NCI-H2227 (cell line): ENCODE data around the gene SRRD.
A peak's percentile ranks its signal among the peaks of the same experiment; 100 is the strongest.
"Not testable (repeated sequence)": the region's sequence is repeated elsewhere in the genome, so short reads cannot be mapped to it uniquely, and the experiment has no call there.

Experiments
- DNase-seq: peaks from one replicate; lab custom pipeline; 2025; ENCODE audit not compliant: unreplicated experiment; lab: John Stamatoyannopoulos, UW

The SRRD gene

DNA sequence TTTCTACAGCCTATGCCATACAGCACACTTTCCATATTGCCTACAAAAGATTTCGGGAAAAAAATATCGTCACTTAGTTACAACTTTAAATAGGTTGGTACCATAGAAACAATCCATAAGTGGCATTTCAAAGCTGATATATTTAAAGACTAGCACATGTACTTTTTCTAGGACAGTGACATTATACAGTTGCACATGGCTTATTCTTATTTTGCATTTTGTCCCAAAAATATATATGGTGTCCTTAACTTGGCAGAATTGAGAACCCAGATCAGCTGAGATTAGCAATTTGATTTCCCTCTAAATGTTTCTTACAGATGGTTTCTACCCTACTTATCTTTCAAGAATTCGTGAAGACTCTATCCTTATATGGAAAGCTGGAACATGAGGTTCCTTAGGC, 32.3 kb downstream of the SRRD start:
- DNase-seq, result no peak

DNA sequence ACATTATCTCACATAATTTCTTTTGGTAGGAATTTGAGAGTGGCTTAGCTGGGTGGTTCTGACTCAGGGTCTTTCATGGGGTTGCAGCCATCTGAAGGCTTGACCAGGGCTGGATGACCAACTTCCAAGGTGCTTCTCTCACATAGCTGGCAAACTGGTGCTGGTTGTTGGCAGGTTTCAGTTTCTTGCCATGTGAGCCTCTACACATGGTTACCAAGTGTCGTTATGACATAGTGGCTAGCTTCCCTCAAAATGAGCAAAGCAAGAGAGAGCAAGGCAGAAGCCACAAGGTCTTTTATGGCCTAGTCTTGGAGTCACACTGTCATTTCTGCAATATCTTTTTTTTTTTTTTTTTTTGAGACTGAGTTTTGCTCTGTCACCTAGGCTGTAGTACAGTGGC, 32.8 kb downstream of the SRRD start:
- DNase-seq, result no peak

DNA sequence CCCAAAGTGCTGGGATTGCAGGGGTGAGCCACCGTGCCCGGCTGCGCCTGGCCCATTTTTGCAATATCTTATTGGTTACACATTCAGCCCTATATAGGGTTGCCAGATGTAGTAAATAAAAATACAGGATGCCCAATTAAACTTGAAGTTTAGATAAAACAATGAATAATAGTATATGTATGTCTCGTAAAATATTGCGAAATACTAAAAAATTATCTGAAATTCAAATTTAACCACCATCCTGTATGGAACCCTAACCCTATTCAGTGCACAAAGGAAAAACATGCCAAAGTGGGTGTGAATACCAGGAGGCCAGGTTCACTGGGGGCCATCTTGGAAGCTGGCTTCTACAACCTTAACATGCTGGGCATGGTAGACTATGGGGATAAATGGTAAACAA, 33.8 kb downstream of the SRRD start:
- no peak for DNase-seq

DNA sequence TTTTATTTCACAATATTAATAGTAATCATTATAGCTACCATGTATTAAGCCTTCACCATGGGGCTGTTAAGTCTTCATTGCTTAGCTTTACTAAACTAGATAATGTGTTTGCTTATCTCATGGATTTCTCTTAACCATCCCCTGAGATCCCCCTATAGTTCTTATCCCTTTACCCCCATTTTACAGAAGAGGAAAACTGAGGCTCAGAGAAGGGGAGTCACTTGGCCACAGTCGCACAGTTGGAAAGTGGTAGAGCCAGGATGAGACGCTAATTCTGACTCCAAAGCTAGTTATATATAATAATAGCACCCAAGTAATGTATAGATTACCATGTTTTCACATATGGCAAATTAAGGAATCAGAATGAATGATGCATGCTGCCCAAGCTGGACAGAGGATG, 38.3 kb downstream of the SRRD start:
- no peak for DNase-seq

DNA sequence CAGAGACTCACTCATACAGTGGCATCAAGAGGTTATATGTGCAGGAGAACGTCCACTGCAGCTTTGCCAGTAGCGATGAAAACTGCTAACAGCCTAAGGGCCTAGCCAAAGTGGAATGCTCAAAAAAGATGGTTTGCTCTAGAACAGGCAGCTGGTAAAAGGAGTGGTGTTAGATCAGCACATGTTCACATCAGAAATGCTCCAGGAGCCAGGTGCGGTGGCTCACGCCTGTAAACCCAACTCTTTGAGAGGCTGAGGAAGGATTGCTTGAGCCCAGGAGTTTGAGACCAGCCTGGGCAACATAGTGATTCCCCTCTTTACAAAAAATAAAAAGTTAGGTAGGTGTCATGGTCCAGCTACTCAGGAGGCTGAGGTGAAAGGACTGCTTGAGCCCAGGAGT, 38.9 kb downstream of the SRRD start:
- DNase-seq, result no peak

DNA sequence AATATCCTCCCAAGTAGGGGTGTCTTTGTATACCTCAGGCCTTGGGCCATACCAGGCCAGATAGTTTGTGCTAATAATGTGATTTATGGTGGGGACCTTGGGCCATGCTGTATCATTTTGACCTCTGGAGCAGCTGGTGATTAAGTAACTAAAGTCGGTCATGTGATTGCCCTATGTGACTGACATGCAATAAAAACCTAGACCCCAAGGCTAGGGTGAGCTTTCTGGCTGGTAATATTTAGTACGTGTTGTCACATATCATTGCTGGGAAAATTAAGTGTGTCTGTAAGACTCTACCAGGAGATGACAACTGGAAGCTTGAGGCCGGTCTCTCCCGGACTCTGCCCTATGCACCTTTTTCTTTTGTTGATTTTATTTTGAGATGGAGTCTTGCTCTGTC, 41.2 kb downstream of the SRRD start:
- no peak for DNase-seq

DNA sequence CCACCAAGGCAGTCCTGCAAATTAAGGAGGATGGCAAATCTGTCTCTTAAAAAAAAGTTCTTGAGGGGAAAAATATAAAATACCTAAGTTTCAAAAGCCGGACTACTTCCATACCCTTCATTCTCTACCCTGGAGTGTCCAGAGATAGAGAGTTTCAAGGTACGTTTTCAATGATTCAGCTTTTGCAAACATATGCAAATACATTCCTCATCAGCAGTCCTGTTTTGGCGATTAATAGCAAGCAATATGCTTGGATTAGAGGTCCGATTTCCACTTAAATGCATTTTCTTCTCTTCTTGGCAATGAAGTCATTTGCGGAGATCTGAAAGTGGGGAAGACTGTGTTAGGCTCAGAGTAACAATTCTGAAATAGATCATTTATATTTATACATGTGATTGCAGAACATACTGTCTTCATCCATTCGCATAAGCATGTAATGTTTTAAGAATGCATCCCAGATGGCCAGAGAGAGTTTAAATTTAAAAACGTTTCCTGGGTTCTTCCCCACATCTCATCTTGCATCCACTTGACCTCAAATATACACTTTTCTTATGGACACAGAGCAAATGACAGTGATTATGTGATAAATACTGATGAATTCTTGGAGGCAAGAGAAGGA, 42.4 kb downstream of the SRRD start:
- no peak for DNase-seq

DNA sequence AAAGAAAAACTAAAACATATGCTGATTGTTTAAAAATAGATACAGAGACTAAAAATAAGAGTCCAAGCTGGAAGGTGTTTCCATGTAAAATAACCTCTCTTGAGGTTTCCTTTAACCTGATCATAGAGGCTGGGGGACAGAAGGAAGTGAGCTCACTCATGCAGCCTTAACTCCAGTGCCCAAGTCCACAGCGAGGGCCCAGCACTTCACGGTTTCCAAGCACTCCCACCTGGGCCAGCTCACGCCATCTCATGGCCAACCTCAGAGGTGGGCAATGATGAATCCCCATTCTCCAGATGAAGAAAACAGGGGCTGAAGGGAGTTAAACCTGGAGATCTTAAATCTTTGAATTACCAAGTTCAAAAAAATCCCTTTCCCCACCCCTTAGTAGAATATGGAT, 43.5 kb downstream of the SRRD start:
- no peak for DNase-seq

DNA sequence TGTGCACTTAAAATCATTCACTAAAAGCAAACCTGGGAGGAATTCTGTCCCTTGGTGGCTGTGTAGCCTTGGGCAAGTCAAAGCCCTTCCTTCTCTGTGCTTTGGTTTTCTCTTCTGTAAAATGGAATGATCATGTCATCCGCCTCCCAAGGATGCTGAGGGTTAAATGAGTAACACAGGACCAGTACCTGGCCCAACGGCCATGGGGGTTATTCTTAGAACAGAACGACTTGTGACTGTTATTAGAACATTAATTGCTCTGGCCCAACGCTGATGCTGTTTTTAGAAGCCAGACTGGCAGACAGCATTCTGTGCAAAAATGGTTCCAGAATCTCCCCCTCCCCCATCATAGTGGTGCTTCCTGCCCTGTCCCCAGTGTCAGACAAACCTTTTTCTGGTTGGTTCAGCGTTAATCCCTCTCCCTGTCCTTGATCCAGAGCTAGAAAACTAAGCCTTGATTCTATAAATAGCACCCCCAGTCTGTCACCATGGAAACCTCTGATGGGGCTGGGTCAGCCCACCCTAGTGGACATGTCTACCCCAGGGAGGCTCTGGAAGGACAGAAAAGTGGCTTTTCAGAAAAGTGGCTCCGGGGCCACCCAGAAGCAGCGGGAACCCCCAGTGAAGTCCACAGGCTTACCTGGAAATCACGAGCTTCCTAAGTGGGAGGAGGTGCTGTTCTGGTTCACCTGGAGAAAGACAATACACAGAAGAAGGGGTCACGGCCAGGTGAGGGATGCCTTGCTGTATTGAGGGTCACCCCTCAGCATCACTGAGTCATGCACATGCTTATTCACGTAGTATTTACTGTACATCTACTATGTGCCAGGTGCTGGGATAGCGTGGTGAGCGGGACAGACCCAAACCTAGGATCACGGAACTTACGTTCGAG, 44.1 kb downstream of the SRRD start:
- peak; percentile 9 for DNase-seq

DNA sequence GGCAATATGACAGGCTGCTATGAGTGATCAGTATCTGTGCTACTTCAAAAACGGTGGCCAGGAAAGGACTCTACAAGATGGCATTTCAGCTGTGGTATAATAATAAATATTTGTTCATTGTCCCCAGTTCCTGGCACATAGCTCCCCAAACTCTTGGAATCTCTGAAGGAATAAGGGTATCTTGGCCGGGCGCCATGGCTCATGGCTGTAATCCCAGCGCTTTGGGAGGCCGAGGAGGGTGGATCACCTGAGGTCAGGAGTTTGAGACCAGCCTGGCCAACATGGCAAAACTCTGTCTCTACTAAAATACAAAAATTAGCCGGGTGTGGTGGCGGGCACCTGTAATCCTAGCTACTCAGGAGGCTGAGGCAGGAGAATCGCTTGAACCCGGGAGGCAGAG, 44.8 kb downstream of the SRRD start:
- DNase-seq, result not testable (repeated sequence)

DNA sequence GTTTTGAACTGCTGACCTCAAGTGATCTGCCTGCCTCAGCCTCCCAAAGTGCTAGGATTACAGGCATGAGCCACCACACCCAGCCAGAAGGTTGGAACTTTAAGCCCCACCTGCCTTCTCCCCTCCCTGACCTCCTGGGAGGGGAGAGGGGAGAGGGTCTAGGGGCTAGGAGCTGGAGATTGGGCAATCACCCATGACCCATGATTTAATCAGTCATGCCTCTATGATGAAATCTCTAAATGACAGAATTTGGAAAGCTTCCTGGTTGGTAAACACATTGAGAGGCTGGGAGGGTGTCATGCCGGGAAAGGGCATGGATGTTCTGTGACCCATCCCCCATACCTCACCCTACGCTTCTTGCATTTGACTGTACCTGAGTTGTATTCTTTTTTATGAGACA, 45.7 kb downstream of the SRRD start:
- no peak for DNase-seq

DNA sequence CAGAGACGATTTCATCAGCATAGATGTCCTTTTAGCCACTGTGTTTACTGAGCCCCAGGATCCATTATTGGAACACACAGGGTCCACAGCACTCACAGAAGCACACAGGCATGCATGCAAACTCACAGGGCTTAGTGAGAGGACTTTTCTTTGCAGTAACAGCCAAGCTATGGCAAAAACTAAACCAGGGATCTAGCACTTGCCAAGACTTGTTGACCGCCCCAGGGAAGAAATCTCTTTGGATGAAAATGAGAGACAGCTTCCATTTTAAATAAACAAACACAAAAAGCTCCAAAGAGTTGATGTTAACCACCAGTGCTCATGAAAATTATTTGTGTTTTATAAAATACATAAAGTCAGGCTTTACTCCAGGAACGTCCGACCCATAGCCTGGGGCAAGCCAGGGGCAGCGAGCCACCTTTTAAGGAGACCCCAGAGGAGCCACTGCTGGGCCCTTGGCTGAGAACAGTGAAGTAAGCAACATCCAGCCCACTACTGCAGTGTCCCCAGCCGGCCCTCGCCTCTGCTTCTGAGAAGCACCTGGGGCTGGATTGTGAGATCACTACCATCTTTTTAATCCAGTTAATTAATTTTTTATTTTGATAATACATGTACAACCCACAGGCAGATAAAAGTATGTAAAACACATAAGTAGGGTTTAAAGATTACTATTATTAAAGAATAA, 50.6 kb downstream of the SRRD start:
- no peak for DNase-seq

DNA sequence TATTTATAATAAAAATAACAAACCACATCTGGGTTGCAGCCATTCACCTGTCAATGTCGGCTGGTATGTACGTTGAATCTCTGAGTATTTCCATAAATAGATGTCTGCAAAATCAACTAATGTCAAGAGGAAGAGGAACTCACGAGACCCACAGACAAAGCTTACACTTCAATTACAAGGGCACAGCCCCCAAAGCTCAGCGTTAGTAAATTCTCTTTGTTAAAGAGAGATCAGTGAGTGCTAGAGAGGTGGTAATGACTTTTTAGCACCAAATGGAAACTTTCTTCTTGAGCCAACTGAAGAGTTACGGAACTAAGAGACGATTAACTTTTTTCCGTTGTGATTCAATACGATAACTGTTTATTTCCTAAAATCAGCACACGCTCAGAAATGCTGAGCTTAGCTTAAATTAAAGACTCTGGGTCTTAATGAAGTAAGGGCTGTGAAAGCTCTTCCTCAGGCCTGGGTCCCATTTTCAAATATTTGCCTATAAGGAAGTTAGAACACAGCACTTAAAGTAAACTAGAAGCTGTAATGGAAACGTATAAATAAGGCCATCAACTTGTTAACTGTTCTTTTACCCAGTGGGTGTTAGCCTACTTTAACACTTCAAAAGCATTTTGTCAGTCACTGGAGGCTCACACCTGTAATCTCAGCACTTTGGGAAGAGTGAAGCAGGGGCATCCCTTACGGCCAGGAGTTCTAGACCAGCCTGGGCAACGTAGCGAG, 51.4 kb downstream of the SRRD start:
- DNase-seq, result no peak

DNA sequence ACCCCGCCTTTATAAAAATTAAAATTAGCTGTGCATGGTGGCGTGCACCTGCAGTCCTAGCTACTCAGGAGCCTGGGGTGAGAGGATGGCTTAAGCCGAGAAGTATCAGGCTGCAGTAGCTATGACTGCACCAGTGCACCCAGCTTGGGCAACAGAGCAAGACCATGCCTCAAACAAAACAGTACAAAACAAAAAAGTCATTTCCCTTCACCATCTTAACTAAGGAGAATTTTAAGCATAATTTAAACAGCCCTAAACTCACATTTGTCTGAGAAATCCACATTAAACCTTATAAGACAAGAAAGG, 51.9 kb downstream of the SRRD start:
- no peak for DNase-seq

DNA sequence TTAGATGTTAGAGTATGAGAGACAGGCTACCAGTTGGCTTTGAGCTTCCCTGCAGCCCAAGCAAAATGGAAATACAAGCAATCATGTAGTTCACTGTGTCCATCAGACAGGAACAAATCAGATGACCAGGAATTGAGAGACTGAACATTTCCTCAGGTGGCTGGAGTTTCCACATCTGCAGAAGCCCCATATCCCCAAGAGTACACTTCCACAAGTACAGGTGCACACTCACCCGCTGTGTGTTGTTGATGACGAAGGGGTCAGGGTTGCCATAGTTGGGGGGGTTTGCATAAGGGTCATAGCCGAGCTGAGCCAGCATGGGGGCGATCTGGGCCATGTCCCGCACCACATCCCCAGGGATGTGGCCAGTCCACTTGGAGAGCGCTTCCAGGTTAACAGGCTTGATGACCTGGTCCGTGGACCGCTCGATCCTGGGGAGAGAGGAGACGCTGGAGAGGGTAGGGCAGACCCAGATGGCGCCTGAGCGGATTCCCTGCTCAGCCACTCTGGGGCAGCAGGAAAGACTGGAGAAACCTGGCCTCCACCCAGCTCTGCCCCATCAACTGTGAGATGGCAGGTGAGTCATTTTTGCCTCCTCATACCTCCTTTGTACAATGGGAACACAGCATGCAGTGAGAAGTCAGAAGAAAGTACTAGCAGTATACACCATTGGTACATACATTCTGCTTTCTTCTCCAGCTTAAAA, 52.5 kb downstream of the SRRD start:
- no peak for DNase-seq

DNA sequence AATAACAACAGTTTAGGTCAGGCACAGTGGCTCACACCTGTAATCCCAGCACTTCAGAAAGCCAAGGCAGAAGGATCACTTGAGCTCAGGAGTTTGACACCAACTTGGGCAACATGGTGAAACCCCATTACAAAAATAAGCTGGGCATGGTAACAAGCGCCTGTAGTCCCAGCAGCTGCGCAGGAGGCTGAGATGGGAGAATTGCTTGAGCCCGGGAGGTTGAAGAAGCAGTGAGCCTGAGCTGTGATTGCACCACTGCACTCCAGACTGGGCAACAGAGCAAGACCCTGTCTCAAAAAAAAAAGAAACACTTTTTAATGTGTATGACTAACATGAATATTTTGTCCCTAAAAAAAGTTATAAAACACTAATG, 53.1 kb downstream of the SRRD start:
- no peak for DNase-seq

DNA sequence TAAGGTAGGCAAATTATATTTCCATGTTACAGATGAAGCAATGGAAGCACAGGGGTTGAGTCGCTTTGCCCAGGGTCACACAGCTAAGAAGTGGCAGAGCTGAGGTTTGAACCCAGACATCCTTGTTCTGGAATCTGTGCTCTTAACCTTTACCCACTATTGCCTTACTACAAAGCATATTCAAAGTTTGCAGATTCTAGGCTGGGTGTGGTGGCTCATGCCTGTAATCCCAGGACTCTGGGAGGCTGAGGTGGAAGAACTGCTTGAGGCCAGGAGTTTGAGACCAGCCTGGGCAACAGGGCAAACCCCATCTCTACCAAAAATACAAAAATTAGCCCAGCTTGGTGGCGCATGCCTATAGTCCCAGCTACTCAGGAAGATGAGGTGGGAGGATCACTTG, 56.4 kb downstream of the SRRD start:
- no peak for DNase-seq

DNA sequence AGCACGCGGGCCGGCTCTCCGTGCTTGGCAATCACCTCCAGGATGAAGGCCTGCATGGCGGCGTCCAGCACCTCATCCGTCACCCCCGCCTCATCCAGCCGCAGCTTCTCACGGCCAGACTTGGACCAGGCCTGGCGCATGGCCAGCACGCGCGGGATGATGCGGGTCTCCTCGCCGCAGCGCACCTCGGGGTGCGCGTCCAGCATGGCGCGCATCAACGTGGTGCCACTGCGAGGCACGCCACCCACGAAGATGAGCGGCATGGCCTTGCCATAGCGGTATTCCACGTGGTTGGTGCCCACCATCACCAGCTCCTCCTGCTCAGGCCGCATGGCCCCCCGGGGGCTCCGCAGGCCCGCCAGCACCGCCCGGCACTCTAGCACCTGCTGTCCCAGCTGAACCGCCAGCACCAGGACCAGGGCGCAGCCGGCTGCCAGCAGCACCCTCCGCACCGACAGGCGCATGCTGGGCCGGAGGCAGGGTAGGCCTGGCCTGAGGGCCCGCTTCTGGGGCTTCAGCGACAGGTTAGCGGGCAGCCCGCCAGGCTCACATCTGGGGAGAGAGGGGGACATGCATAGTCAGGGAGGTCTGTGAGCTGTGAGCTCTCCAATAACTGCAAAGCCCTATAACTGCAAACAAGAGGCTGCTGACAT, 57.6 kb downstream of the SRRD start:
- DNase-seq, result no peak

DNA sequence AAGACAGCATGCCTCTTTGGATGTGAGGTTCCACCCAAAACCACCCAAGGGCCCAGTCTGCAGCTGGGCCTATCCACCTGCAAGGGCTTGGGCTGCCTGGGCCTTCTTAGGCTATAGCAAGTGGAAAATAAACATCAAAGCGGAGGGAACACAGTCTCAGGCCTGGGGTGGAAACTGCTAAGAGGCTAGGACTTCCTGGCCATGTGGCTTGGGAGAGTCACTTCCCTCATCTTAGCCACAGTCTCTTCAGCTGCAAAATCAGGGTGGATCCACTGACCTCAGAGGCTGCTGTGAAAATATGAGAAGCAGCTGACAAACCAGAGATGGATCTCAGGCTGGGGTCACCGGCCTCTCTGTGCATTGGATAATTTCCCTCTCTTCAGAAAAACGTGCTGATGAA, 59.2 kb downstream of the SRRD start:
- DNase-seq, result no peak
